BE2C (cell line): Measurements from ENCODE around the gene ATP1A1.

Experiments
- DNase-seq: peaks from one replicate; pipeline ENCODE4 v3.0.0-alpha.2; 2020
- H3K27me3 ChIP-seq: fragments of 250-450 bp; sonication (Bioruptor Pico); 2 replicates; pipeline ENCODE4 v1.5.1; 2020; ENCODE audit warnings: mild to moderate bottlenecking
- H3K36me3 ChIP-seq: fragments of 250-450 bp; sonication (Bioruptor Pico); 2 replicates; pipeline ENCODE4 v1.5.1; 2020; ENCODE audit warnings: mild to moderate bottlenecking
- H3K4me1 ChIP-seq: fragments of 250-450 bp; sonication (Bioruptor Pico); 2 replicates; pipeline ENCODE4 v1.5.1; 2020
- H3K4me3 ChIP-seq: 2 replicates; pipeline ENCODE4 v1.5.1; 2011; ENCODE audit warnings: low read depth, low read length
- H3K9me3 ChIP-seq: fragments of 250-450 bp; sonication (Bioruptor Pico); 2 replicates; pipeline ENCODE4 v1.5.1; 2020
- CTCF ChIP-seq: IDR thresholded peaks from 2 replicates; pipeline ENCODE4 v1.5.1; 2012; ENCODE audit warnings: mild to moderate bottlenecking, low read depth, low read length

The ATP1A1 gene

GRCh38 chr1:116408803-116409720 lies 36.0 kb downstream of the ATP1A1 start:
- DNase-seq: no peak
- no peaks in the 10 kb centered on the region for H3K27me3 ChIP-seq
- H3K4me1 ChIP-seq: peaks cover 12% of the 10 kb centered on the region
- no peak for TF ChIP-seq CTCF
- H3K36me3 ChIP-seq: peaks cover 52% of the 10 kb centered on the region
- H3K4me3 ChIP-seq: no peak overlapping the region
- H3K9me3 ChIP-seq: no peaks in the 10 kb centered on the region

GRCh38 chr1:116409751-116410191 lies 36.7 kb downstream of the ATP1A1 start:
- no peak for DNase-seq
- peaks cover 45% of the 10 kb centered on the region for H3K36me3 ChIP-seq
- H3K27me3 ChIP-seq: no peaks in the 10 kb centered on the region
- no peak overlapping the region for H3K4me3 ChIP-seq
- no peaks in the 10 kb centered on the region for H3K9me3 ChIP-seq
- TF ChIP-seq CTCF: no peak
- peaks cover 18% of the 10 kb centered on the region for H3K4me1 ChIP-seq

GRCh38 chr1:116411784-116412479 lies 38.9 kb downstream of the ATP1A1 start:
- no peak for DNase-seq
- no peaks in the 10 kb centered on the region for H3K27me3 ChIP-seq
- TF ChIP-seq CTCF: no peak
- H3K9me3 ChIP-seq: no peaks in the 10 kb centered on the region
- H3K4me1 ChIP-seq: peaks cover 35% of the 10 kb centered on the region
- H3K4me3 ChIP-seq: no peak overlapping the region
- peaks cover 23% of the 10 kb centered on the region for H3K36me3 ChIP-seq

- no peak for DNase-seq
- no peak overlapping the region for H3K4me3 ChIP-seq
- no peaks in the 10 kb centered on the region for H3K27me3 ChIP-seq
- peaks cover 18% of the 10 kb centered on the region for H3K36me3 ChIP-seq
- TF ChIP-seq CTCF: no peak
- no peaks in the 10 kb centered on the region for H3K9me3 ChIP-seq
- H3K4me1 ChIP-seq: peaks cover 39% of the 10 kb centered on the region
These were observed 39.4 kb downstream of the ATP1A1 start for GRCh38 chr1:116412480-116412798.

GRCh38 chr1:116412898-116413297 lies 39.9 kb downstream of the ATP1A1 start:
- DNase-seq: no peak
- H3K4me3 ChIP-seq: no peak overlapping the region
- no peaks in the 10 kb centered on the region for H3K9me3 ChIP-seq
- H3K36me3 ChIP-seq: peaks cover 14% of the 10 kb centered on the region
- peaks cover 43% of the 10 kb centered on the region for H3K4me1 ChIP-seq
- TF ChIP-seq CTCF: no peak
- H3K27me3 ChIP-seq: no peaks in the 10 kb centered on the region

- no peaks in the 10 kb centered on the region for H3K27me3 ChIP-seq
- peaks cover 46% of the 10 kb centered on the region for H3K4me1 ChIP-seq
- no peak overlapping the region for H3K4me3 ChIP-seq
- no peak for DNase-seq
- TF ChIP-seq CTCF: no peak
- no peaks in the 10 kb centered on the region for H3K9me3 ChIP-seq
- H3K36me3 ChIP-seq: peaks cover 12% of the 10 kb centered on the region
These were observed 40.4 kb downstream of the ATP1A1 start for GRCh38 chr1:116413414-116413813.
